Measurements from ENCODE around the gene EML3.
A peak's percentile ranks its signal among the peaks of the same experiment; 100 is the strongest.
"Not testable (repeated sequence)": the region's sequence is repeated elsewhere in the genome, so short reads cannot be mapped to it uniquely, and the experiment has no call there.

Gene EML3

DNA sequence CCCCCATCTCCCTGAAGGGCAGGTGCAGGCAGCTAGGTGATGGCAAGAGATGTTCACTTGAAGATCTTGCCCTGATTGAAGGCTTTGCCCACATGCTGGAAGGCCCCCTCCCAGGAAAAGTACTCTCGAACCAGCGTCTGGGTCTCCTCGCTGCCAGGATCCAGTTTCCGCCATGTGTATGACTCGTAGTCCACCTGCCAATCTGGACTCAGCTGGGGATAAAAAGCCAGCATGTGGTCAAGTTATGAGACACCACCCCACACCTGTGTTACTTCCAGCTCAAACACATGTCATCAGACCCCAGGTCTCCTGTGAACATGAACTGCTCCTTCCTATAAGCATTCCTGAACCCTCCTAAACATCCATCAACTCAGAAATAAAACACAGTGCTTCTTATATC, 52.9 kb downstream of the EML3 start:
- peak overlapping the region; percentile 4 for H3K4me3 Mint-ChIP-seq
- not testable (repeated sequence) for H3K9me3 Mint-ChIP-seq

GRCh38 chr11:62559204-62559603, 53.4 kb downstream of the EML3 start:
- peaks cover 94% of the 10 kb centered on the region for H3K36me3 Mint-ChIP-seq (ENCODE audit: low read depth)
- DNase-seq, result no peak
- peaks cover 89% of the 10 kb centered on the region for H3K4me1 Mint-ChIP-seq (ENCODE audit: low read depth)
- H3K9me3 Mint-ChIP-seq, result no peaks in the 10 kb centered on the region
- peak overlapping the region; percentile 24 for H3K4me3 Mint-ChIP-seq
- H3K27ac Mint-ChIP-seq, result peak overlapping the region; percentile 97
- H3K27me3 Mint-ChIP-seq, result no peaks in the 10 kb centered on the region

More for the DNA sequence above, 52.9 kb downstream of the EML3 start:
- Mint-ChIP-seq H3K36me3 (ENCODE audit: low read depth) (peaks cover 92% of the 10 kb centered on the region), H3K27ac (peak overlapping the region; percentile 97), H3K4me1 (ENCODE audit: low read depth) (peaks cover 85% of the 10 kb centered on the region)
- H3K27me3 Mint-ChIP-seq, DNase-seq: not testable (repeated sequence)

GRCh38 chr11:62558669-62559068, 53.9 kb downstream of the EML3 start:
- H3K36me3 Mint-ChIP-seq (ENCODE audit: low read depth), result peaks cover 94% of the 10 kb centered on the region
- no peaks in the 10 kb centered on the region for H3K27me3 Mint-ChIP-seq
- no peak for DNase-seq
- peak overlapping the region; percentile 97 for H3K27ac Mint-ChIP-seq
- peak overlapping the region; percentile 39 for H3K4me3 Mint-ChIP-seq
- H3K9me3 Mint-ChIP-seq, result no peaks in the 10 kb centered on the region
- H3K4me1 Mint-ChIP-seq (ENCODE audit: low read depth), result peaks cover 91% of the 10 kb centered on the region

DNA sequence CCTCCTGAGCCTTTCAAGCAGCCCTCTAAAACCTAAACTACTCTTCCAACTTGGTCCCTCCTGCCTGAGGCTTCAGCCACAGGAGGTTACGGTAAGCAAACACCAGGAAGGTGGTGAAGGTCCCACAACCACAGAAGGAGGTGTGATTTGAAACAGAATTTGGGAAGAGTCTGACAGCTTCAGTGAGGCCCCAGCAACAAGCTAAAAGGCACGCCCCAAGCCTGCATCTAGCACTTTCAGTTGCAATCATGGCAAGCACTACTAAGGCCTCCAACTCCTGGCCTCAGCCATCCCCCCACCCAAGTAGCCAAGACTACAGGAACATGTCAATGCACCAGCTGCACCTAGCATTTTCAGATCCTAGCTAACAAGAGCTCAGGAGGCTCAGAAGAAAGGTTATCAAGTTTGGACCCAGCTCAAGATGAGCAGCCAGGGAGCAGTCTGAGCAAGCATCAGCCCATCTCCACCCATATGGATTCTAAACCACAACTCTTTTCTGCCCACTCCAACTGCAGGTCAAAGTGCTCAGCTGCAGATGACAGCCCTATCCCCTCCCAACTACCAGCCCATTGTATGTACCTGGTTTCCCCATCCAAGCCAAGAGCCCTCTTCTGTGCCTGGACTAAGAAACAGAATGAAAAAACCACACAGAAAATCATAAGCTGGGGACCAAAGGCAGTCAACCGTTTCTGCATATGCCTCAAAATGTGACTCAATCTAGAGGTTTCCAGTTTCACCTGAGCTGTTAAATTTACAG, 55.5 kb downstream of the EML3 start:
- Mint-ChIP-seq H3K36me3 (ENCODE audit: low read depth) (peaks cover 82% of the 10 kb centered on the region), H3K27me3 (no peaks in the 10 kb centered on the region), H3K9me3 (no peaks in the 10 kb centered on the region), H3K27ac (peak overlapping the region; percentile 97), H3K4me3 (peak overlapping the region; percentile 61), H3K4me1 (ENCODE audit: low read depth) (peaks cover 97% of the 10 kb centered on the region)
- DNase-seq, result no peak

DNA sequence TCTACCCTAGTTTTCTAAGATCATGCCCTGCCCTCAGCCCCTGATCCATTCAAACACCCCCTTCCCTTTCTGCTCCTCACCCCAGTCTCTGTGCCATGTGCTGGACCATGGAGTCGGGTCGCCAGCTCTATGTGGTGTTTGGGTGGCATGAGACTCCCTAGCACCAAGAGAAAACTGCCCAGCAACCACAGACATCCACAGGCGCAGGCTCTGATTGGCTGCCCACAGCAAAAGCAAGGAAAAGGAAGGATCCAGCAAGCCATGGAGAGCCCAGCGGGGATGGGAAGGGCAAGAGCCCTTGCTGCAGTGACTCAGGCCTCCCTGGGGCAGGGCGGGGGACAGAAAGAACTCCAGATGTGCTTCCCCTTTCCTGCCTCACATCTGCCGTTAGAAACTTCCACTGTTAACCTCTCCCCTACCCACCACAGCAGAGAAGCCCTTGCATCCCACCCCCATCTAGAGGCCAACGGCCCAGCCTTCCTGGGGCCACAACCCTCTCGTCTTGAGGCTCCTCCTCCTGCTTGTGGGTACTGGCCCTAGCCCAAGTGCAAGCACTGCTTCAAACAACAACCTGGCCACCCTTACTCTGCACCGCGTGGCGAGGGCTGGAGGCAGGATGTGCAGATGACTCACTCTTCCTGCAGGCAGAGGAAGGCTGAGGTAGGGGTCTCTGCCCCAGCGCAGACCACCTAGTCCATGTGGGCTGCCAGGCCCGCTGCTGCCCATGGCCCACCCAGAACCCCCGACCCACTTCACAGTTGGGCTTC, 56.3 kb downstream of the EML3 start:
- H3K27ac Mint-ChIP-seq, result peak overlapping the region; percentile 97
- H3K4me3 Mint-ChIP-seq, result peak overlapping the region; percentile 61
- peaks cover 76% of the 10 kb centered on the region for H3K36me3 Mint-ChIP-seq (ENCODE audit: low read depth)
- peak; percentile 81 for DNase-seq
- no peaks in the 10 kb centered on the region for H3K9me3 Mint-ChIP-seq
- no peaks in the 10 kb centered on the region for H3K27me3 Mint-ChIP-seq
- peaks cover 99% of the 10 kb centered on the region for H3K4me1 Mint-ChIP-seq (ENCODE audit: low read depth)

DNA sequence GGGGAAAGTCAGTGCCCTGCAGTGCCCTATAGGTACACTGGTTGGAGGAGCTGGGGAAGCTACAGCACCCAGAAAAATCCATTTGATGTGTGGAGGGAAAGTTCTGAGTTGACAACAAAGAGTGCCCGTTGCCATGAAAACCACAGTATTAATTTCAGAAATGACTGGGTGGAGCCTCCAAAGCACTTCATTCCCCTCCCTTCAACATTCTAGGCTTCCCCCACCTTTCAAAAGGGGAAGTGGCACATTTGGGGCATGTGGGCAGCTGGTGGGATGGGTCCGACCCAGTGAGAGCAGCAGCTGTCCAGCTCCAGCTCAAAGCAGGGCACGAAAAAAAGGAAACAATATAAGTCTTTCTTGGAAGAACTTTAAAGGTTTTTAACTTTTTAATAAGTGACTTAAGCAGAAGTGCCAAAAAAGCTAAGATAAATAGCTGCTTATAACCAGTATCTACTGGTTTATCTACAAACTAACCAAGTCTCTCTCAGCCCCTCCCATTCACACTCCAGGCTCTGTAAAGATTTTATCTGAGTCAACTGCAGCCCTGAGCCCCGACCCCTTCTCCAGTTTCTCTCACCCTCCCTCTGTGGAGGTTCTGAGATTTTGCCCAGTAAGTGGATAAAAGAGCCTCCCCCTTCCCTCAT, 57.0 kb downstream of the EML3 start:
- H3K9me3 Mint-ChIP-seq, result no peaks in the 10 kb centered on the region
- peak overlapping the region; percentile 97 for H3K27ac Mint-ChIP-seq
- H3K27me3 Mint-ChIP-seq, result no peaks in the 10 kb centered on the region
- H3K4me1 Mint-ChIP-seq (ENCODE audit: low read depth), result peaks cover 100% of the 10 kb centered on the region
- peak; percentile 55 for DNase-seq
- peak overlapping the region; percentile 61 for H3K4me3 Mint-ChIP-seq
- peaks cover 69% of the 10 kb centered on the region for H3K36me3 Mint-ChIP-seq (ENCODE audit: low read depth)

GRCh38 chr11:62554387-62555167, 58.0 kb downstream of the EML3 start:
- H3K27ac Mint-ChIP-seq, result peak overlapping the region; percentile 97
- H3K4me3 Mint-ChIP-seq, result peak overlapping the region; percentile 61

GRCh38 chr11:62553839-62554361, 58.7 kb downstream of the EML3 start:
- peak overlapping the region; percentile 61 for H3K4me3 Mint-ChIP-seq
- H3K9me3 Mint-ChIP-seq, result no peaks in the 10 kb centered on the region
- H3K4me1 Mint-ChIP-seq (ENCODE audit: low read depth), result peaks cover 92% of the 10 kb centered on the region
- peak overlapping the region; percentile 97 for H3K27ac Mint-ChIP-seq
- H3K27me3 Mint-ChIP-seq, result no peaks in the 10 kb centered on the region
- no peak for DNase-seq
- peaks cover 52% of the 10 kb centered on the region for H3K36me3 Mint-ChIP-seq (ENCODE audit: low read depth)

More at GRCh38 chr11:62554387-62555167, 58.0 kb downstream of the EML3 start:
- no peak for DNase-seq
- H3K4me1 Mint-ChIP-seq (ENCODE audit: low read depth), result peaks cover 98% of the 10 kb centered on the region
- no peaks in the 10 kb centered on the region for H3K9me3 Mint-ChIP-seq
- peaks cover 59% of the 10 kb centered on the region for H3K36me3 Mint-ChIP-seq (ENCODE audit: low read depth)
- no peaks in the 10 kb centered on the region for H3K27me3 Mint-ChIP-seq

GRCh38 chr11:62553080-62553838, 59.3 kb downstream of the EML3 start:
- Mint-ChIP-seq H3K36me3 (ENCODE audit: low read depth) (peaks cover 46% of the 10 kb centered on the region), H3K27ac (peak overlapping the region; percentile 97), H3K4me1 (ENCODE audit: low read depth) (peaks cover 87% of the 10 kb centered on the region)

DNA sequence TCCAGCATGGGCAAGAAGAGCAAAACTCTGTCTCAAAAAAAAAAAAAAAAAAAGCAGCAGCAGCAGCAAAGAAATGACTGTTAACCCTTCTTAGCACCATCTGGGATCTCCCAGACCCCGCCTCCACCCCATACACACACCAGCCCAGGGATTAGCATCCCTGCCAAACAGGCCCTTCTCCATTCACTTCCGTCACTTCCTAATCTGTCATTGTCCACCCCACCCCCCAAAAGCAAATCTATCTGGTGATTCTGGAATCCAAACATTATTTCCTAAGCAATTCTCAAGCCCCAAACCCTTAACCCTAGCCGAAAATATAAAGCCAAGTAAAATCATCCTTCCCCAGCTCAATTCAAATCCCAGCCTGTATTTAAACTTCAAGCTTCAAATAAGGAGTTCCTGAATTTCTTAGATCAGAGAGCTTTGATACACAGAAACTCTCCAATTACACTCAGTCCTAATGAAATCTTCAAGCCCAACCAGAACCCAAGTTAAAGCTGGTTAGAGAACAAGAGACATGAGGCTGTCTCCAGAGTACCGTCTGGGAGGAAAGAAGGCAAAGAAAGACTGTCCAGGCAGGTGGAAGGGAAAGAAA, 60.0 kb downstream of the EML3 start:
- Mint-ChIP-seq H3K4me3 (peak overlapping the region; percentile 54), H3K27ac (peak overlapping the region; percentile 97), H3K36me3 (ENCODE audit: low read depth) (peaks cover 41% of the 10 kb centered on the region), H3K27me3 (peaks cover 2% of the 10 kb centered on the region), H3K4me1 (ENCODE audit: low read depth) (peaks cover 87% of the 10 kb centered on the region), H3K9me3 (no peaks in the 10 kb centered on the region)
- DNase-seq, result no peak

More at GRCh38 chr11:62553080-62553838, 59.3 kb downstream of the EML3 start:
- Mint-ChIP-seq H3K9me3 (no peaks in the 10 kb centered on the region), H3K4me3 (peak overlapping the region; percentile 31), H3K27me3 (no peaks in the 10 kb centered on the region)
- peak; percentile 55 for DNase-seq

Data from activated T-cell treated with anti-CD3 and anti-CD28 coated beads, Interleukin-2, amount 50 U/mL, for 24 hours (primary cell).